Body of pancreas (tissue), 4 donors: ENCODE data around the gene SLC35G6. TPM values are rescaled to one million over a fixed set of nuclear protein-coding genes. Genes with fewer than 3 reads are reported as not detected.

Source experiments
- ATAC-seq: fragments of 150-250 bp; one replicate; pipeline ENCODE4 v1.9.1; 2016
- DNase-seq, 4 donors: peaks; one replicate each; pipeline ENCODE4 v3.0.0-alpha.2; 2019
- H3K27ac ChIP-seq, 4 donors: fragments of 200-600 bp; sonication (generic); 1 replicate in 3 of 4; 2 replicates in 1 of 4; pipeline versions ENCODE4 v1.5.1 to v1.6.1; 2016 to 2019; ENCODE audit warnings: mild to moderate bottlenecking in 1 of 4, mixed read lengths in 1 of 4, moderate library complexity in 1 of 4
- H3K27me3 ChIP-seq, 2 donors: fragments of 200-600 bp; sonication (generic); one replicate each; pipeline ENCODE4 v1.6.0; 2016; ENCODE audit warnings: mild to moderate bottlenecking in 1 of 2
- H3K36me3 ChIP-seq, 2 donors: fragments of 200-600 bp; sonication (generic); replicated peaks in 1 of 2; 2 replicates each; pipeline ENCODE4 v1.5.1; 2016; ENCODE audit warnings: low read depth in 2 of 2; ENCODE audit not compliant: insufficient read depth in 1 of 2
- H3K4me1 ChIP-seq: fragments of 200-600 bp; sonication (generic); one replicate; pipeline ENCODE4 v1.6.0; 2016
- H3K4me3 ChIP-seq, 2 donors: fragments of 200-600 bp; sonication (generic); 1 replicate in 1 of 2; 2 replicates in 1 of 2; pipeline ENCODE4 v1.5.1; 2016 to 2019
- H3K9me3 ChIP-seq, 3 donors: fragments of 200-600 bp; sonication (generic); 1 replicate in 2 of 3; 2 replicates in 1 of 3; pipeline ENCODE4 v1.5.1; 2016
- POLR2A ChIP-seq, 3 donors: fragments of 450-650 bp; IDR thresholded peaks; one replicate each; pipeline ENCODE4 v1.6.1; 2016; ENCODE audit warnings: antibody characterized with exemption in 3 of 3, mild to moderate bottlenecking in 2 of 3
- WGBS, 2 donors: methylation state at CpG; one replicate each; pipeline ENCODE4 v1.1.5; 2017; 5-methylcytosine and 5-hydroxymethylcytosine counted together
- intact Hi-C: fragments of 100-400 bp; cut with DNase I; formaldehyde crosslinking; loops from one replicate; pipeline ENCODE4 v1.15.1; 2023
- total RNA-seq, 2 donors: library from RNA; depleted of rRNA; stranded (reverse); fragments of >200 nt; gene quantifications; one replicate each; pipeline ENCODE4 v1.1.0, GENCODE V29; 2016
- TF ChIP-seq, protein P1 (sequence below), 7 experiments: fragments of 450-650 bp in 4 of 7; fragments of 200-600 bp in 3 of 7; sonication (generic) in 3 of 7; IDR thresholded peaks; one replicate each; pipeline ENCODE4 v1.5.1; 2016 to 2019; ENCODE audit warnings: antibody characterized with exemption in 7 of 7

Gene SLC35G6
- total RNA-seq, 2 donors from 2014 or later: not detected

DNA sequence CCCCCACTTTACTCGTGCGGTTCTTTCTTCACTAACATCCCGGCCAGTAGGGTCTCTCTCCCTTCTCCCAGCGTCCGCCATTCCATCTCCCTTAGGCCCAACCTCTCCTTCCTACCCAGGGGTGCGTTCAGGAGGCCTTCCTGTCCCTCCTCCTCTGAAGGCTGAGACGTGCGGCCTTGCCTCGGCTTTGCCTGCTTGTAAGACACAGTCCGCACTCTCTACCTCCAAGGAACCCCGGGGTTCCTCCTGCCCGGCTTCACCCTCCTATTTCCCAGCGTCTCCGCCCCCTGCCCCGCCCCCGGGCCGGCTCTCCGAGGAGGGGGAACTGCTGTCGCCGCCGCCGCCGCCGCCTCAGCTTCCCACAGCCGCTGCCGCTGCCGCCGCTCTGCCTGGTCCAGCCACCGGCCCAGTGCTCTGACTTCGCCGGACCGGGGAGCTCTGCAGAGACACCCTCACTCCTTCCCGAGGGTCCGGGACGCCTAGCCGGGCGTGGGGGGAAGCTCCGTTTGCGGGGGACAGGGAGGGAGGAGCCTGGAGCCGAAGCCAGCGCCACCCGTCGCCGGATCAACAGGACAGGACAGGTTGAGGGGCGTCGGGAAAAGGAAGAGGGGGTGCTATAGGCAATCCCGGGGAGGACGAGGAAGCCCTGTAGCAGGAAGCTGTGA is 43.2 kb upstream of the SLC35G6 start:
- Histone ChIP-seq H3K27ac (peak overlapping the region in 1 of 4 donors; percentile 94), H3K4me1 (peaks cover 49% of the 10 kb centered on the region), H3K36me3 (no peaks in the 10 kb centered on the region), H3K27me3 (no peaks in the 10 kb centered on the region), H3K4me3 (no peak overlapping the region), H3K9me3 (no peaks in the 10 kb centered on the region)
- DNase-seq (peak; percentile 25 to 48 (median 34)), ATAC-seq (no peak)
- intact Hi-C loops: no loop called here
- TF ChIP-seq, protein P1, sequence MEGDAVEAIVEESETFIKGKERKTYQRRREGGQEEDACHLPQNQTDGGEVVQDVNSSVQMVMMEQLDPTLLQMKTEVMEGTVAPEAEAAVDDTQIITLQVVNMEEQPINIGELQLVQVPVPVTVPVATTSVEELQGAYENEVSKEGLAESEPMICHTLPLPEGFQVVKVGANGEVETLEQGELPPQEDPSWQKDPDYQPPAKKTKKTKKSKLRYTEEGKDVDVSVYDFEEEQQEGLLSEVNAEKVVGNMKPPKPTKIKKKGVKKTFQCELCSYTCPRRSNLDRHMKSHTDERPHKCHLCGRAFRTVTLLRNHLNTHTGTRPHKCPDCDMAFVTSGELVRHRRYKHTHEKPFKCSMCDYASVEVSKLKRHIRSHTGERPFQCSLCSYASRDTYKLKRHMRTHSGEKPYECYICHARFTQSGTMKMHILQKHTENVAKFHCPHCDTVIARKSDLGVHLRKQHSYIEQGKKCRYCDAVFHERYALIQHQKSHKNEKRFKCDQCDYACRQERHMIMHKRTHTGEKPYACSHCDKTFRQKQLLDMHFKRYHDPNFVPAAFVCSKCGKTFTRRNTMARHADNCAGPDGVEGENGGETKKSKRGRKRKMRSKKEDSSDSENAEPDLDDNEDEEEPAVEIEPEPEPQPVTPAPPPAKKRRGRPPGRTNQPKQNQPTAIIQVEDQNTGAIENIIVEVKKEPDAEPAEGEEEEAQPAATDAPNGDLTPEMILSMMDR (IDR thresholded peaks at IDR 0.05): no peak
- TF ChIP-seq POLR2A (IDR thresholded peaks at IDR 0.05): no peak
- WGBS, 2 donors: 50 to 87% methylated on average over 48 of the region's 48 CpGs

DNA sequence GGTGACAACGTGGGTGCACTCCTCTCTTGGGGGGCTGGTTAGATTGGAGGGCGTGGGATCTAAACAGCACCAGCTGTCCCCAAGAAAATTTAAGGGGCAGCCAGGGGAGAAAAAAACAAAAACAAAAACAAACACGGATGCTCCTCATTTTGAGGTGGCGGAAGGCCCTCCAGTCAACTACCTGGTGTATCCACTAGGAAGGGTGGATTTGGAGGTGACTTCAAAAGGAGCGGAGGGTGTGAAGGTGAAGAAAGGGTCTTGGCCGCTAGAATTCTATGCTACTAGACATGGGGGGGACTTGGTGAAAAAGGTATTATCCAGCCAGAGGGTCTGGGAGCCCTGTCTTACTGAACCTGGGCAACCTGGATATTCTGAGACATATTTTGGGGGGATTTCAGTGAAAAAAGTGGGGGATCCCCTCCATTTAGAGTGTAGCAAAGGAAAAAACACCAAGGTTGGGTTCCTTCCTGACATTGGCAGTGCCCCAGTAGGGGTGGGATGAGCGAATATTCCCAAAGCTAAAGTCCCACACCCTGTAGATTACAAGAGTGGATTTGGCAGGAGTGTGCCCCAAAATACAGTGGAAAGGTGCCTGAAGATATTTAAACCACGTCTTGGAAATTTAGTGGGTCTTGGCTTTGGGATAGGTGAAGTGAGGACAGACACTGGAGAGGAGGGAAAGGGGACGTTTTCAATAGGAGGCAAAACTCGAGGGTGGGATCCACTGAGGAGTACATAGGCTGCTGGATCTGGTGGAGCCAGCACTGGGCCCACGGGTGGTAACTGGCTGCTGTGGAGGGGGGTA is 42.4 kb upstream of the SLC35G6 start:
- H3K27me3 ChIP-seq: no peaks in the 10 kb centered on the region
- WGBS, 2 donors: 64 to 66% methylated on average over 11 of the region's 11 CpGs
- no peak overlapping the region for H3K4me3 ChIP-seq
- peaks cover 49% of the 10 kb centered on the region for H3K4me1 ChIP-seq
- no peaks in the 10 kb centered on the region for H3K36me3 ChIP-seq
- H3K27ac ChIP-seq: no peak overlapping the region
- ATAC-seq: no peak
- DNase-seq: no peak
- intact Hi-C loops: no loop called here
- TF ChIP-seq POLR2A (IDR thresholded peaks at IDR 0.05): no peak
- TF ChIP-seq, protein P1 (IDR thresholded peaks at IDR 0.05): no peak
- no peaks in the 10 kb centered on the region for H3K9me3 ChIP-seq

DNA sequence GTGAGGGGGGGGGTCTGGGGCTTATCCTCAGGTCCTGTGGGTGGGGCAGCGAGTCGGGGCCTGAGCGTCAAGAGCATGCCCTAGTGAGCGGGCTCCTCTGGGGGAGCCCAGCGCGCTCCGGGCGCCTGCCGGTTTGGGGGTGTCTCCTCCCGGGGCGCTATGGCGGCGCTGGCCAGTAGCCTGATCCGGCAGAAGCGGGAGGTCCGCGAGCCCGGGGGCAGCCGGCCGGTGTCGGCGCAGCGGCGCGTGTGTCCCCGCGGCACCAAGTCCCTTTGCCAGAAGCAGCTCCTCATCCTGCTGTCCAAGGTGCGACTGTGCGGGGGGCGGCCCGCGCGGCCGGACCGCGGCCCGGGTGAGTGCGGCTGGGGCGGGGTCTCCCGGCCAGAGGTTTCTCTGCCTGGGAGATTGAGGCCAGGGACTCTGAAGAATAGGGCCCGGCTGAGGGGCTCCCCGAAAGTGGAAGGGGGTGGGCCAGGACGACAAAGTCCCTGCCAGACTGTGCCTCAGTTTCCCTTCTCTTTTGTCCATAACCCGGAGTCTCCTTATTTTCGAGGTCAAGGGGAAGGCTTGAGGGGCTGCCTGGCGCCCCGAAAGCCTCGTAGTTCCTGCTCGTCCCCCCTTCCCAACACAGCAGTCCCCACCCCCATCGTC is 41.7 kb upstream of the SLC35G6 start, which contains the start of gene FGF11:
FGF11 (plus strand) TSS at position 51 of the 651 bp plus-strand sequence; CDS start at position 160, 109 bp downstream.
- H3K9me3 ChIP-seq: no peaks in the 10 kb centered on the region
- TF ChIP-seq, protein P1 (IDR thresholded peaks at IDR 0.05): no peak
- peak in 1 of 3 donors; percentile 8 for TF ChIP-seq POLR2A (IDR thresholded peaks at IDR 0.05)
- ATAC-seq: no peak
- H3K27me3 ChIP-seq: no peaks in the 10 kb centered on the region
- no peak within 1 kb of the TSS for H3K4me3 ChIP-seq
- H3K36me3 ChIP-seq: no peaks in the 10 kb centered on the region
- peaks cover 49% of the 10 kb centered on the region for H3K4me1 ChIP-seq
- 4 to 5% methylated on average over 31 to 43 of the region's 50 CpGs for WGBS, 2 donors
- intact Hi-C loops: loop anchor here (5.0 kb wide), 1 partner anchor 48 kb away; no protein-coding TSS in a partner anchor
- no peak within 1 kb of the TSS for H3K27ac ChIP-seq
- DNase-seq: no peak

DNA sequence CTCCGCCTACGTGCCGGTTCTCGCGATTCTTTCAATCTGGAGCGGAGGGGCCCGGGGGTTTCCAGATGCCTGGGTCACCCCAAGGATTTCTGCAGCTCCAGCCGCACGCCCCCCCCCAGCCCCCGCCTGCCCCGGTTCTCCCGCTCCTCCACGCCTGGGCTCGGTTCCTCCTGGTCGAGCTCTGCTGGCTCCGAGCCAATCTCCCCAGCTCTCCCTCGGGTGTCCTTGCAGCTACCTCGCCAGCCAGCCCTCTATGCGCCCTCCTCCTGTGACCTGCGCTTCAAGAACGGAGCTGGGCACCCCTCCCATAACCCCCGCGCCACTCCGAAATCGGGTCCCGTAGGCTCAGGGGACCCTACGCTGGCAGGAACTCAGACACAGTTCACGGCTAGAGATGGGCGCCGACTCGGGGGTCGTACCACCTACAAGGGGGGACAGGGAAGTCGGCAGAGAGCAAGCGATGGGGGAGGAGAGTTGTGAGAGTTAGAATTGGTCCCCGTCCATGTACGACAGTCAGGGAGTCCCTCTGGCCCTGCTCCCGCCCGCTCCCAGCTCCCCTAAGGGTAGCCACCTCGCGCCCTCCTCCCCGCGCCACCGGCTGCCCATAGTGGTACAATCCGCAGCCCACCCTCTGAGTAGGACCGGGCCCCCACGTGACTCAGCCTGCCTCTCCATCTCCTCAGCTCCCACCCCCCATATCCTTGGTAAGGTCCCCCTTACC is 41.0 kb upstream of the SLC35G6 start:
- no peak overlapping the region for H3K27ac ChIP-seq
- H3K36me3 ChIP-seq: no peaks in the 10 kb centered on the region
- TF ChIP-seq POLR2A (IDR thresholded peaks at IDR 0.05): peak in 1 of 3 donors; percentile 1
- TF ChIP-seq, protein P1 (IDR thresholded peaks at IDR 0.05): no peak
- H3K27me3 ChIP-seq: no peaks in the 10 kb centered on the region
- intact Hi-C loops: loop anchor here (5.0 kb wide), 1 partner anchor 47 kb away; no protein-coding TSS in a partner anchor
- no peaks in the 10 kb centered on the region for H3K9me3 ChIP-seq
- H3K4me3 ChIP-seq: no peak overlapping the region
- ATAC-seq: no peak
- peak; percentile 65 to 82 (median 76) for DNase-seq
- WGBS, 2 donors: 9 to 26% methylated on average over 13 to 45 of the region's 46 CpGs
- H3K4me1 ChIP-seq: peaks cover 53% of the 10 kb centered on the region
